Thoracic aorta (tissue), 2 donors: ENCODE results near the gene CAMTA2. TPM values are rescaled to one million over a fixed set of nuclear protein-coding genes. Genes with fewer than 3 reads are reported as not detected.
A peak's percentile ranks its signal among the peaks of the same experiment; 100 is the strongest.

ENCODE experiments used
- ATAC-seq: fragments of 150-250 bp; one replicate; pipeline ENCODE4 v1.8.0; 2017; ENCODE audit warnings: low read depth; ENCODE audit not compliant: insufficient number of reproducible peaks, low FRiP score
- DNase-seq: peaks from one replicate; pipeline ENCODE4 v3.0.0-alpha.2; 2020; ENCODE audit warnings: low spot score
- H3K27ac ChIP-seq, 2 donors: fragments of 200-600 bp; sonication (generic); 1 replicate in 1 of 2; 2 replicates in 1 of 2; pipeline ENCODE4 v1.5.1; 2016; ENCODE audit warnings: mild to moderate bottlenecking in 2 of 2, moderate library complexity in 2 of 2
- H3K27me3 ChIP-seq: fragments of 200-600 bp; sonication (generic); replicated peaks from 2 replicates; pipeline ENCODE4 v1.6.0; 2016; ENCODE audit warnings: mild to moderate bottlenecking; ENCODE audit not compliant: insufficient read depth
- H3K36me3 ChIP-seq: fragments of 200-600 bp; sonication (generic); one replicate; pipeline ENCODE4 v1.5.1; 2016
- H3K4me1 ChIP-seq, 2 donors: fragments of 200-600 bp; sonication (generic); 1 replicate in 1 of 2; 2 replicates in 1 of 2; pipeline versions ENCODE4 v1.5.1 to v1.6.0; 2016; ENCODE audit warnings: low read depth in 2 of 2, mild to moderate bottlenecking in 1 of 2; ENCODE audit not compliant: control insufficient read depth in 1 of 2
- H3K4me3 ChIP-seq: fragments of 200-600 bp; sonication (generic); 2 replicates; pipeline ENCODE4 v1.5.1; 2016; ENCODE audit warnings: mild to moderate bottlenecking
- H3K9me3 ChIP-seq: fragments of 200-600 bp; sonication (generic); 2 replicates; pipeline ENCODE4 v1.5.1; 2016
- CTCF ChIP-seq: fragments of 200-600 bp; sonication (generic); IDR thresholded peaks from one replicate; pipeline ENCODE4 v1.5.1; 2019; ENCODE audit warnings: antibody characterized with exemption
- total RNA-seq, 2 donors: library from RNA; depleted of rRNA; stranded (reverse); fragments of >200 nt; gene quantifications; one replicate each; pipeline versions ENCODE4 v1.1.0 to v1.2.3, GENCODE V29; 2016

Gene CAMTA2
- total RNA-seq = 10 to 100 TPM; 31.3 to 34.0 TPM

GRCh38 chr17:4986951-4987766, at the start of gene CAMTA2:
TSS of gene CAMTA2 (minus strand) at chr17:4987675. CDS start at chr17:4986222, 1,453 bp downstream.
- ATAC-seq = peak; percentile 64

GRCh38 chr17:5035315-5035714, 47.8 kb upstream of the CAMTA2 start, which contains the start of gene SLC52A1:
TSS of gene SLC52A1 (minus strand) at chr17:5035426. CDS start at chr17:5034606, 820 bp downstream.
- Histone ChIP-seq H3K36me3 (no peaks in the 10 kb centered on the region), H3K27ac (no peak within 1 kb of the TSS), H3K4me3 (peak within 1 kb of the TSS; percentile 50), H3K27me3 (no peaks in the 10 kb centered on the region), H3K4me1 (no peaks in the 10 kb centered on the region), H3K9me3 (no peaks in the 10 kb centered on the region)
- TF ChIP-seq CTCF = no peak
- DNase-seq (no peak), ATAC-seq (no peak)

More at GRCh38 chr17:4986951-4987766, at the start of gene CAMTA2:
- peaks cover 10 to 30% of the 10 kb centered on the region in 2 donors for H3K4me1 ChIP-seq
- TF ChIP-seq CTCF = peak; percentile 66
- peak within 1 kb of the TSS; percentile 82 for H3K4me3 ChIP-seq
- H3K27me3 ChIP-seq = no peaks in the 10 kb centered on the region
- peak; percentile 75 for DNase-seq
- no peaks in the 10 kb centered on the region for H3K9me3 ChIP-seq
- peaks cover 6% of the 10 kb centered on the region for H3K36me3 ChIP-seq
- H3K27ac ChIP-seq = peak within 1 kb of the TSS; percentile 89 to 91

GRCh38 chr17:5034651-5035050, 47.2 kb upstream of the CAMTA2 start:
- no peaks in the 10 kb centered on the region for H3K36me3 ChIP-seq
- H3K4me3 ChIP-seq = no peak overlapping the region

GRCh38 chr17:5034063-5034462, 46.6 kb upstream of the CAMTA2 start:
- H3K27ac ChIP-seq = no peak overlapping the region
- no peaks in the 10 kb centered on the region for H3K4me1 ChIP-seq
- DNase-seq (no peak), ATAC-seq (no peak)
- TF ChIP-seq CTCF = no peak
- no peaks in the 10 kb centered on the region for H3K36me3 ChIP-seq
- H3K4me3 ChIP-seq = no peak overlapping the region
- H3K27me3 ChIP-seq = no peaks in the 10 kb centered on the region
- no peaks in the 10 kb centered on the region for H3K9me3 ChIP-seq

More at GRCh38 chr17:5034651-5035050, 47.2 kb upstream of the CAMTA2 start:
- Histone ChIP-seq H3K27ac (no peak overlapping the region), H3K4me1 (no peaks in the 10 kb centered on the region), H3K27me3 (no peaks in the 10 kb centered on the region), H3K9me3 (no peaks in the 10 kb centered on the region)
- no peak for ATAC-seq
- no peak for DNase-seq
- no peak for TF ChIP-seq CTCF

GRCh38 chr17:5033352-5034015, 46.0 kb upstream of the CAMTA2 start:
- no peak overlapping the region for H3K4me3 ChIP-seq
- no peaks in the 10 kb centered on the region for H3K9me3 ChIP-seq
- ATAC-seq = no peak

More at GRCh38 chr17:5033352-5034015, 46.0 kb upstream of the CAMTA2 start:
- H3K36me3 ChIP-seq = no peaks in the 10 kb centered on the region
- H3K4me1 ChIP-seq = no peaks in the 10 kb centered on the region
- no peak for TF ChIP-seq CTCF
- H3K27me3 ChIP-seq = no peaks in the 10 kb centered on the region
- H3K27ac ChIP-seq = no peak overlapping the region
- DNase-seq = no peak
